ENCODE measurements around the gene MYH14. TPM values are rescaled to one million over a fixed set of nuclear protein-coding genes. Genes with fewer than 3 reads are reported as not detected.

Gene MYH14
- total RNA-seq, 2 experiments from 2014 or later: not detected

- H3K9me3 Mint-ChIP-seq: no peaks in the 10 kb centered on the region
- no peak overlapping the region for H3K4me3 Mint-ChIP-seq
- DNase-seq: no peak
- intact Hi-C loops (cut with micrococcal nuclease): no loop called here
- H3K27ac Mint-ChIP-seq: no peak overlapping the region
- CTCF ChIA-PET: no interaction called here
- H3K4me1 Mint-ChIP-seq (ENCODE audit: low read depth): peaks cover 14% of the 10 kb centered on the region
- no peaks in the 10 kb centered on the region for H3K36me3 Mint-ChIP-seq (ENCODE audit: low read depth)
- peaks cover 21% of the 10 kb centered on the region for H3K27me3 Mint-ChIP-seq (ENCODE audit: low read depth)
Observed at GRCh38 chr19:50322234-50322633, 118.8 kb downstream of the MYH14 start.

- Mint-ChIP-seq H3K36me3 (ENCODE audit: low read depth) (peaks cover 3% of the 10 kb centered on the region), H3K27ac (no peak overlapping the region), H3K9me3 (no peaks in the 10 kb centered on the region), H3K27me3 (ENCODE audit: low read depth) (peaks cover 21% of the 10 kb centered on the region), H3K4me3 (no peak overlapping the region), H3K4me1 (ENCODE audit: low read depth) (peaks cover 21% of the 10 kb centered on the region)
- CTCF ChIA-PET: no interaction called here
- no peak for DNase-seq
- intact Hi-C loops (cut with micrococcal nuclease): no loop called here
Observed at GRCh38 chr19:50322931-50323781, 119.7 kb downstream of the MYH14 start.

- Mint-ChIP-seq H3K9me3 (no peaks in the 10 kb centered on the region), H3K27me3 (ENCODE audit: low read depth) (peaks cover 21% of the 10 kb centered on the region), H3K27ac (no peak overlapping the region), H3K36me3 (ENCODE audit: low read depth) (peaks cover 3% of the 10 kb centered on the region), H3K4me3 (no peak overlapping the region), H3K4me1 (ENCODE audit: low read depth) (peaks cover 21% of the 10 kb centered on the region)
- no peak for DNase-seq
- intact Hi-C loops (cut with micrococcal nuclease): no loop called here
- CTCF ChIA-PET: no interaction called here
Observed at GRCh38 chr19:50323782-50324133, 120.3 kb downstream of the MYH14 start.

- Mint-ChIP-seq H3K36me3 (ENCODE audit: low read depth) (peaks cover 4% of the 10 kb centered on the region), H3K27ac (no peak overlapping the region), H3K9me3 (no peaks in the 10 kb centered on the region), H3K27me3 (ENCODE audit: low read depth) (peaks cover 20% of the 10 kb centered on the region), H3K4me1 (ENCODE audit: low read depth) (peaks cover 22% of the 10 kb centered on the region), H3K4me3 (no peak overlapping the region)
- CTCF ChIA-PET: no interaction called here
- DNase-seq: no peak
- intact Hi-C loops (cut with micrococcal nuclease): no loop called here
Observed at GRCh38 chr19:50324331-50324730, 120.9 kb downstream of the MYH14 start.

GRCh38 chr19:50325310-50326100 is 122.1 kb downstream of the MYH14 start:
- H3K36me3 Mint-ChIP-seq (ENCODE audit: low read depth): peaks cover 8% of the 10 kb centered on the region
- H3K4me1 Mint-ChIP-seq (ENCODE audit: low read depth): peaks cover 32% of the 10 kb centered on the region
- H3K27ac Mint-ChIP-seq: no peak overlapping the region
- no peaks in the 10 kb centered on the region for H3K9me3 Mint-ChIP-seq
- peak; percentile 69 for DNase-seq
- intact Hi-C loops (cut with micrococcal nuclease): loop anchor here (5.0 kb wide), 1 partner anchor 298 kb away; the partner anchor contains the start of genes VRK3 and ZNF473
- H3K4me3 Mint-ChIP-seq: peak overlapping the region; percentile 24
- H3K27me3 Mint-ChIP-seq (ENCODE audit: low read depth): peaks cover 28% of the 10 kb centered on the region
- CTCF ChIA-PET: no interaction called here

GRCh38 chr19:50326101-50326664 is 122.8 kb downstream of the MYH14 start:
- H3K4me3 Mint-ChIP-seq: peak overlapping the region; percentile 66
- H3K27ac Mint-ChIP-seq: no peak overlapping the region
- CTCF ChIA-PET: no interaction called here
- H3K4me1 Mint-ChIP-seq (ENCODE audit: low read depth): peaks cover 36% of the 10 kb centered on the region
- no peak for DNase-seq
- intact Hi-C loops (cut with micrococcal nuclease): loop anchor here (5.0 kb wide), 1 partner anchor 299 kb away; the partner anchor contains the start of genes VRK3 and ZNF473
- H3K36me3 Mint-ChIP-seq (ENCODE audit: low read depth): peaks cover 8% of the 10 kb centered on the region
- peaks cover 30% of the 10 kb centered on the region for H3K27me3 Mint-ChIP-seq (ENCODE audit: low read depth)
- H3K9me3 Mint-ChIP-seq: no peaks in the 10 kb centered on the region

- Mint-ChIP-seq H3K4me3 (peak overlapping the region; percentile 66), H3K36me3 (ENCODE audit: low read depth) (peaks cover 8% of the 10 kb centered on the region), H3K4me1 (ENCODE audit: low read depth) (peaks cover 44% of the 10 kb centered on the region), H3K27ac (no peak overlapping the region), H3K9me3 (no peaks in the 10 kb centered on the region), H3K27me3 (ENCODE audit: low read depth) (peaks cover 37% of the 10 kb centered on the region)
- intact Hi-C loops (cut with micrococcal nuclease): loop anchor here (5.0 kb wide), 1 partner anchor 300 kb away; the partner anchor contains the start of genes VRK3 and ZNF473
- DNase-seq: no peak
- CTCF ChIA-PET: interaction anchor here (0.6 kb wide), 1 partner anchor 598 kb away, joined by 4 read pairs; no protein-coding TSS in a partner anchor
Observed at GRCh38 chr19:50327013-50327412, 123.6 kb downstream of the MYH14 start.

GRCh38 chr19:50327461-50328223 is 124.2 kb downstream of the MYH14 start:
- H3K27ac Mint-ChIP-seq: no peak overlapping the region
- intact Hi-C loops (cut with micrococcal nuclease): loop anchor here (2.0 to 5.0 kb wide), 2 partner anchors 29 to 300 kb away; partner anchors contain the start of genes VRK3 and ZNF473
- H3K4me1 Mint-ChIP-seq (ENCODE audit: low read depth): peaks cover 51% of the 10 kb centered on the region
- H3K27me3 Mint-ChIP-seq (ENCODE audit: low read depth): peaks cover 43% of the 10 kb centered on the region
- no peaks in the 10 kb centered on the region for H3K9me3 Mint-ChIP-seq
- peaks cover 8% of the 10 kb centered on the region for H3K36me3 Mint-ChIP-seq (ENCODE audit: low read depth)
- CTCF ChIA-PET: interaction anchor here (0.6 to 1.9 kb wide), 4 partner anchors 11 to 599 kb away, joined by 3 to 6 read pairs (median 4); no protein-coding TSS in a partner anchor
- peak overlapping the region; percentile 66 for H3K4me3 Mint-ChIP-seq
- no peak for DNase-seq

DNA sequence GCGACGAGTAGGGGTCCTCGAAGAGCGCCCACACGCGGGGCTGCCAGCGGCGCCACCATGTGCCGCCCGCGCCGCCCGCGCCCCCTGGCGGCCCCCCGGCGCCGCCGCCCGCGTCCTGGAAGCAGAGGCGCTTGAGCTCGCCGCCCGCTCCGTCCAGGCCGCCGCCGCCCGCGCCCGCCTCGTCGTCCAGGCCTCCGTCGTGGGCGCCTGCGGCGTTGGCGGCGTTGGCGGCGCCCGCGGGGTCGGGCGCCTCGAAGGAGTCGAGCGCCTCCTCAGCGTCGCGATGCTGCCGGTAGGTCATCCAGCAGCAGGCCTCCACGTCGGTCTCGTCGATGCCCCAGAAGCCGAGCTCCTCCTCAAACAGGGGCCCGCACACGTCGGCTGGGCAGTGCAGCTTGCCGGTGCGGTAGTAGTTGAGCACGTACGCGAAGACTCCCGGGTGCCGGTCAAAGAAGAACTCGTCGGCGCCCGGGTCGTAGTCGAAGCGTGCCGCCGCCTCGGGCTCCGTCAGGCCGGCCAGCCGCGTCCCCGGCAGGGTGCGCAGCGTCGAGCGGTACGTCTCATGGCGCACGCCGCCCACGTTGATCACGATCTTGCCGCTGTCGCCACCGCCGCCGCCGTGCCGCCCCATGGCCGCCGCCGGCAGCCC is 124.9 kb downstream of the MYH14 start:
- intact Hi-C loops (cut with micrococcal nuclease): loop anchor here (2.0 to 5.0 kb wide), 2 partner anchors 28 to 301 kb away; partner anchors contain the start of genes VRK3 and ZNF473
- DNase-seq: no peak
- no peak overlapping the region for H3K27ac Mint-ChIP-seq
- H3K4me1 Mint-ChIP-seq (ENCODE audit: low read depth): peaks cover 55% of the 10 kb centered on the region
- CTCF ChIA-PET: interaction anchor here (1.0 to 1.9 kb wide), 3 partner anchors 11 to 93 kb away, joined by 3 to 6 read pairs (median 4); no protein-coding TSS in a partner anchor
- peaks cover 45% of the 10 kb centered on the region for H3K27me3 Mint-ChIP-seq (ENCODE audit: low read depth)
- peaks cover 8% of the 10 kb centered on the region for H3K36me3 Mint-ChIP-seq (ENCODE audit: low read depth)
- no peaks in the 10 kb centered on the region for H3K9me3 Mint-ChIP-seq
- peak overlapping the region; percentile 18 for H3K4me3 Mint-ChIP-seq

DNA sequence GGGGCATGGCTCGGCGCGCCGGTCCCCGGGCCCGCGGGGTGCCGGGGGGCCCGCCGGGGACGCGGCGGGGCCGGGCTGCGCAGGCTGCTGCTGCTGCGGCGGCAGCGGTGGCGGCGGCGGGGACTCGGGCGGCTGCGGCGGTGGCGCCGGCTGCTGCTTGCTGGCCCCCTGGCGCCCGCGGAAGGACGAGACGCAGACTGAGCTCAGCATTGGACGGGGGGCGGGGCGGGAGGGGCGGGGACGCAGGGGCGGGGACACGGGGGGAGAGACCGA is 125.4 kb downstream of the MYH14 start:
- Mint-ChIP-seq H3K4me3 (peak overlapping the region; percentile 82), H3K9me3 (no peaks in the 10 kb centered on the region), H3K27me3 (ENCODE audit: low read depth) (peaks cover 45% of the 10 kb centered on the region), H3K36me3 (ENCODE audit: low read depth) (peaks cover 8% of the 10 kb centered on the region), H3K27ac (no peak overlapping the region), H3K4me1 (ENCODE audit: low read depth) (peaks cover 60% of the 10 kb centered on the region)
- intact Hi-C loops (cut with micrococcal nuclease): loop anchor here (1.0 to 5.0 kb wide), 3 partner anchors 28 to 302 kb away; partner anchors contain the start of genes POLD1, VRK3 and ZNF473
- no peak for DNase-seq
- CTCF ChIA-PET: interaction anchor here (0.8 to 1.9 kb wide), 3 partner anchors 10 to 36 kb away, joined by 3 to 6 read pairs (median 4); no protein-coding TSS in a partner anchor

All from activated naive CD4-positive, alpha-beta T cell treated with anti-CD3 and anti-CD28 coated beads for 36 hours (primary cell).